Tibial nerve (tissue), 4 donors: ENCODE results near the gene BEX2. TPM values are rescaled to one million over a fixed set of nuclear protein-coding genes. Genes with fewer than 3 reads are reported as not detected.

Experiments used
- DNase-seq, 2 donors: peaks; one replicate each; pipeline ENCODE4 v3.0.0-alpha.2; 2019; ENCODE audit warnings: low spot score in 2 of 2
- H3K27ac ChIP-seq, 4 donors: fragments of 200-600 bp; sonication (generic) in 3 of 4; one replicate each; pipeline ENCODE4 v1.5.1; 2017 to 2019; ENCODE audit warnings: mild to moderate bottlenecking in 1 of 4
- H3K27me3 ChIP-seq, 2 donors: fragments of 200-600 bp; sonication (generic) in 1 of 2; one replicate each; pipeline versions ENCODE4 v1.5.1 to v1.6.0; 2017 to 2019
- H3K36me3 ChIP-seq, 3 donors: fragments of 200-600 bp; sonication (generic); one replicate each; pipeline ENCODE4 v1.5.1; 2018 to 2019
- H3K4me1 ChIP-seq, 4 donors: fragments of 200-600 bp; sonication (generic) in 3 of 4; one replicate each; pipeline ENCODE4 v1.5.1; 2017 to 2019
- H3K4me3 ChIP-seq, 4 donors: fragments of 200-600 bp; sonication (generic) in 3 of 4; one replicate each; pipeline ENCODE4 v1.5.1; 2017 to 2019; ENCODE audit warnings: mild to moderate bottlenecking in 1 of 4, moderate library complexity in 1 of 4
- H3K9me3 ChIP-seq, 4 donors: fragments of 200-600 bp; sonication (generic) in 3 of 4; one replicate each; pipeline ENCODE4 v1.5.1; 2017 to 2019
- EP300 ChIP-seq, 2 donors: sonication (generic); formaldehyde crosslinking; IDR thresholded peaks; one replicate each; pipeline ENCODE4 v1.6.1; 2017; ENCODE audit warnings: antibody characterized with exemption in 2 of 2, mild to moderate bottlenecking in 1 of 2
- POLR2A ChIP-seq, 2 donors: fragments of 450-650 bp; IDR thresholded peaks; one replicate each; pipeline ENCODE4 v1.6.1; 2017; ENCODE audit warnings: antibody characterized with exemption in 2 of 2, mild to moderate bottlenecking in 2 of 2, moderate library complexity in 2 of 2
- WGBS, 2 donors: methylation state at CpG; one replicate each; pipeline ENCODE4 v1.1.5; 2018; 5-methylcytosine and 5-hydroxymethylcytosine counted together
- total RNA-seq, 4 donors: library from RNA; depleted of rRNA; stranded (reverse); fragments of >200 nt; gene quantifications; one replicate each; pipeline ENCODE4 v1.1.0, GENCODE V29; 2016
- TF ChIP-seq, protein P1 (sequence below), 5 experiments: fragments of 200-600 bp in 3 of 5; fragments of 450-650 bp in 2 of 5; sonication (generic) in 3 of 5; IDR thresholded peaks; one replicate each; pipeline ENCODE4 v1.5.1; 2016 to 2019; ENCODE audit warnings: antibody characterized with exemption in 5 of 5, mild to moderate bottlenecking in 3 of 5, moderate library complexity in 2 of 5

BEX2 gene
- total RNA-seq, 4 donors from 2014 or later = 0.87 to 4.8 (median 1.2) TPM; not detected in 1

DNA sequence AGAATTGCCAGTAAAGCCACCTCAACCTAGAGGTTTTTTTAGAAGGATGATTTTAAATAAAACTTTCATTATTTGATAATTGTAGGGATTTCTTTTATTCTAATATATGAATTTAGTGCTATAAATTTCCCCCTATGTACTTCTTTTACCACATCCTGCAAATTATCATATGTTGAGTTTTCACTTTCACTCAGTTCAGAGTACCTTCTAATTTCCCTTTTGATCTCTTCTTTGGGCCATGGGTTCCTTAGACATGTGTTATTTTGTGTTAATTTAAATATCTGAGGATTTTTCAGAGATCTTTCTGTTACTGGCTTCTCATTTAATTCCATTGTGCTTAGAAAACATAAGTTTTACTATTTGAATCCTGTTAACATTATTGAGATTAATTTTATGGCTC lies 6.1 kb downstream of the BEX2 start:
- TF ChIP-seq, protein P1, sequence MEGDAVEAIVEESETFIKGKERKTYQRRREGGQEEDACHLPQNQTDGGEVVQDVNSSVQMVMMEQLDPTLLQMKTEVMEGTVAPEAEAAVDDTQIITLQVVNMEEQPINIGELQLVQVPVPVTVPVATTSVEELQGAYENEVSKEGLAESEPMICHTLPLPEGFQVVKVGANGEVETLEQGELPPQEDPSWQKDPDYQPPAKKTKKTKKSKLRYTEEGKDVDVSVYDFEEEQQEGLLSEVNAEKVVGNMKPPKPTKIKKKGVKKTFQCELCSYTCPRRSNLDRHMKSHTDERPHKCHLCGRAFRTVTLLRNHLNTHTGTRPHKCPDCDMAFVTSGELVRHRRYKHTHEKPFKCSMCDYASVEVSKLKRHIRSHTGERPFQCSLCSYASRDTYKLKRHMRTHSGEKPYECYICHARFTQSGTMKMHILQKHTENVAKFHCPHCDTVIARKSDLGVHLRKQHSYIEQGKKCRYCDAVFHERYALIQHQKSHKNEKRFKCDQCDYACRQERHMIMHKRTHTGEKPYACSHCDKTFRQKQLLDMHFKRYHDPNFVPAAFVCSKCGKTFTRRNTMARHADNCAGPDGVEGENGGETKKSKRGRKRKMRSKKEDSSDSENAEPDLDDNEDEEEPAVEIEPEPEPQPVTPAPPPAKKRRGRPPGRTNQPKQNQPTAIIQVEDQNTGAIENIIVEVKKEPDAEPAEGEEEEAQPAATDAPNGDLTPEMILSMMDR (IDR thresholded peaks at IDR 0.05) = no peak
- TF ChIP-seq POLR2A (IDR thresholded peaks at IDR 0.05) (no peak), EP300 (IDR thresholded peaks at IDR 0.05) (no peak)
- no peak overlapping the region for H3K27ac ChIP-seq

DNA sequence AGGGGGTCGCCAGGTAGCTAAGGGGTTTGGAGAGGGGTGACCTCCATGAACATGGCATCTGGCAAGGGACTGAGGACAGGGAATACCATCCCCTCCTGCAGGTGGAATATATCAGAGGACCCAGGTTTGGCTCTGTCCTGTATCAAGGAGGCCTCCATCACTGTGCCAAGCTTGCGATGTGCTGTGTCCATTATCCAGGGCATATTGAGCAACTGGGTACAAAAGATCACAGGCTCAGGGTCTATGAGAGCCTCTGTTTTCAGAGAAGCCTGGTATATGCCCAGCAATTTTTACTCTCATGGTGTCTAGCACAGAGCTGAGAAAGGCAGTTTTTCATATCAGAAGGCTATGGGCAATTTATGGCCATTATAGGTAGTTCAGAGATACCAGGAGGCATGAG lies 17.7 kb downstream of the BEX2 start:
- H3K27ac ChIP-seq = no peak overlapping the region
- H3K4me3 ChIP-seq = no peak overlapping the region
- H3K9me3 ChIP-seq = no peaks in the 10 kb centered on the region
- DNase-seq = no peak
- TF ChIP-seq, protein P1 (IDR thresholded peaks at IDR 0.05) = no peak
- TF ChIP-seq EP300 (IDR thresholded peaks at IDR 0.05) (no peak), POLR2A (IDR thresholded peaks at IDR 0.05) (no peak)
- H3K4me1 ChIP-seq = no peaks in the 10 kb centered on the region
- WGBS, 2 donors = 80 to 89% methylated on average over 1 to 2 of the region's 2 CpGs
- no peaks in the 10 kb centered on the region for H3K36me3 ChIP-seq
- H3K27me3 ChIP-seq = no peaks in the 10 kb centered on the region

More for the DNA sequence above, 6.1 kb downstream of the BEX2 start:
- Histone ChIP-seq H3K4me1 (no peaks in the 10 kb centered on the region), H3K4me3 (no peak overlapping the region), H3K27me3 (peaks cover 0 to 33% of the 10 kb centered on the region in 2 donors), H3K9me3 (no peaks in the 10 kb centered on the region), H3K36me3 (no peaks in the 10 kb centered on the region)
- DNase-seq = no peak

DNA sequence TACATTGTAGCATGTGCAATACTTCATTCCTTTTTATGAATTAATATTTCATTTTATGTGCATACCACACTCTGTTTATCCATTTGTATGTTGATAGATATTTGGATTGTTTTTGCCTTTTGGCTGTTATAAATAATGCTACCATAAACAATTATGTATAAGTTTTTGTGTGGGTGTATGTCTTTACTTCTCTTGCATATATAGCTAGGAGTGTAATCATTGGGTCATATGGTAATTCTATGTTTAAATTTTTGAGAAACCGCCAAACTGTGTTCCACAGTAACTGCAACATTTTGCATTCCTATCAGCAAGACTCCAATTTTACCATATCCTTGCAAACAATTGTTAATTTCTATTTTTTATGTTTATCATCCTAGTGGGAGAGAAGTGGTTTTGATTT lies 31.2 kb downstream of the BEX2 start:
- Histone ChIP-seq H3K9me3 (no peaks in the 10 kb centered on the region), H3K27ac (no peak overlapping the region), H3K27me3 (peaks cover 0 to 40% of the 10 kb centered on the region in 2 donors), H3K36me3 (no peaks in the 10 kb centered on the region), H3K4me3 (no peak overlapping the region), H3K4me1 (peaks cover 0 to 6% (median 0%) of the 10 kb centered on the region in 4 donors)
- TF ChIP-seq POLR2A (IDR thresholded peaks at IDR 0.05) = no peak
- no peak for TF ChIP-seq EP300 (IDR thresholded peaks at IDR 0.05)
- TF ChIP-seq, protein P1 (IDR thresholded peaks at IDR 0.05) = no peak
- DNase-seq = no peak
- WGBS, 2 donors = 61 to 83% methylated on average over 1 of the region's 1 CpG

DNA sequence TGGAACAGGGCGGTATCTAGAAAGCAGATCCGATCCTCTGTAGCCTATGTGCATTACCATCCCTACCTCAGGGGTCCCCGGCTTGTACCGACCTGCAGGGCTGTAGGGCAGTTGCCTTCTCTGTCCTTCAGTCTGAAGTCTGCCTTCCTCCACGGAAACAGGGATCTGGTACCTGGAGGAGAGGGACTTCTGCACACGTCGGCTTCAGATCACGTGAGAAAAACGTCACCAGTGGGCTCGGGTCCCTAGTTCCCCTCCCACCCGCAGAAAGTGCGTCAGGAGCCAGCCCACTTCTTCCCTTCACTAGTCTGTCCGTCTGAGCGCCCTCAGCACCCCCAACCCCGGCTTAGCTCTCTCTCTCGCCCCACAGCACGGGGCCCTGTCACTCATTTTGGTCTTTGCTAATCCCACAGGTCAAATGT lies 34.2 kb downstream of the BEX2 start, which contains the start of gene TCEAL5:
TSS of gene TCEAL5 (minus strand) at position 170 of the 422 bp plus-strand sequence. CDS start 2,187 bp downstream, outside the sequence.
- 0 to 28% methylated on average over 7 to 17 of the region's 17 CpGs for WGBS, 2 donors

DNA sequence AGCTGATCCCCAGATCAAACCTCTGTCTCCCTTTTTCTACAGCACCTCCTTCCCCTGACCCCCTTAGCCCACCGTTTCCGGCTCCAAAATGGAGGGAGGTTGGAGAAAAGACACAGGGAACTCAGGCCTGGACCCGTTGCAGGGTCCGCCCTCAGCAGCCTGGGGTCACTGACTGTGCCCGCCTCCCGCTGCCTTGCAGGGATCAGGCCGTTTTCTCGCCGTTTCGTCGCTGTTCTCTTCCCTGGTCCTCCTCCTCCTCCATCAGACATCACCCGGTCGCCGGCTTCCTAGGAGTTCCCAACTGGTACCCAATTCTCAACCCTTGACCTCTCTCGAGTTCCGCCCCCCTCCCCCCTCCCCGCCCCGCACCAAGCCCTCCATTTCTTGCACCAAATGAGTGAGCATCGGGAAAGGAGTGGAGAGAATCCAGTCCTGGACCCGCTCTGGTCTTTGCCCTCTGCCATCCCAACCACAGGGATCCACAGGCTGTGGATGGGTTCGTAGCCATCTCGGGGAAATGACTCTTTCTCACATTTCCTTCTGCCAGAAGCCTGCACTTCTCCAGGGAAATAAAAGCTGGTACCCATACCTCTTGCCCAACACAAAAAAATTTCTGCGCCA lies 34.7 kb downstream of the BEX2 start:
- WGBS, 2 donors = 2 to 39% methylated on average over 8 to 23 of the region's 23 CpGs
- Histone ChIP-seq H3K27me3 (peaks cover 0 to 68% of the 10 kb centered on the region in 2 donors), H3K9me3 (no peaks in the 10 kb centered on the region), H3K27ac (no peak overlapping the region), H3K4me3 (peak overlapping the region in 1 of 4 donors; percentile 28), H3K4me1 (peaks cover 0 to 6% (median 0%) of the 10 kb centered on the region in 4 donors), H3K36me3 (no peaks in the 10 kb centered on the region)
- DNase-seq = no peak
- TF ChIP-seq EP300 (IDR thresholded peaks at IDR 0.05) (no peak), POLR2A (IDR thresholded peaks at IDR 0.05) (no peak)
- TF ChIP-seq, protein P1 (IDR thresholded peaks at IDR 0.05) = no peak

More for the DNA sequence above, 34.2 kb downstream of the BEX2 start, which contains the start of gene TCEAL5:
- no peak within 1 kb of the TSS for H3K27ac ChIP-seq
- peaks cover 0 to 6% (median 0%) of the 10 kb centered on the region in 4 donors for H3K4me1 ChIP-seq
- no peak for TF ChIP-seq EP300 (IDR thresholded peaks at IDR 0.05)
- no peak for TF ChIP-seq POLR2A (IDR thresholded peaks at IDR 0.05)
- TF ChIP-seq, protein P1 (IDR thresholded peaks at IDR 0.05) = no peak
- no peaks in the 10 kb centered on the region for H3K36me3 ChIP-seq
- H3K27me3 ChIP-seq = peaks cover 0 to 67% of the 10 kb centered on the region in 2 donors
- H3K4me3 ChIP-seq = peak within 1 kb of the TSS in 1 of 4 donors; percentile 28
- DNase-seq = no peak
- no peaks in the 10 kb centered on the region for H3K9me3 ChIP-seq
